ENCODE results near the gene ZNF98.

Gene ZNF98

DNA sequence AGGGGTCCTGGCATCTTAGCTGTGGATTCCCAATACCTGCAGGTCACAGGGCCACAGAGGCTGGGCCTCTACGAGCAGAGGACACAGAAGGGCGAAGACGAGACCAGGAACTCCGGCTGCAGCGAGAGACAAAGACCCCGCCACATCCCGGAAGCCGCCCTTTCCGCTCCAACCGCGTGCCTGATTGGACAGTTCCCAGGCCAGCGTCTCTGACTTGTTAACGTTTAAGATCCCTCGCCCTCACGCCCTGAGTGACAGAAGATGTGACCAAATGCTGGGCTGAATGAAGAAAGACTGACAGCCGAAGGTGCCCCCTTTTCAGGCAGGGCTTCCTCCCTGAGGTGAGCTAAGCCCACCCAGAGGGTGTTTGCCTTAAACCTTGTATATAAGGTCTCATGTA lies at the start of gene ZNF98:
TSS of gene ZNF98 (minus strand) at position 136 of the 400 bp plus-strand sequence. CDS start at position 14, 122 bp downstream.
- no peak for DNase-seq (ENCODE audit: low spot score)

DNA sequence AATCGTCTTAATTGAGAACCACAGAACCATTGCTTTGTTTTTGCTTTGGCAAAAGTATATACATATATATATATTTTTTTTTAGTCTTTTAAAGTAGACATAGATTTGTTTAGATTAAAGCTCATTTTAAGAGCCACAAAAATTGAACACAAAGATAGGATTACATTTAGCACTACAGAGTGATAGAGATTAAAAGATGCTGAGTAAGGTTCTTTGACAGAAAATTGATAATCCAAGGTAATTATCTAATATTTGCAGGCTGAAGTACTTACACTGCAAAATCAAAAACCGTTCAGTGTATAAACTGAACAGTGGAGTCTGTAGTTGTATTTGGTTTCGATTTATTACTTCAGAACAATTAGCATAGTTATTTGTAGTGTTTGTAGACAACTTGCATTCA lies 24.5 kb upstream of the ZNF98 start:
- no peak for DNase-seq (ENCODE audit: low spot score)

DNA sequence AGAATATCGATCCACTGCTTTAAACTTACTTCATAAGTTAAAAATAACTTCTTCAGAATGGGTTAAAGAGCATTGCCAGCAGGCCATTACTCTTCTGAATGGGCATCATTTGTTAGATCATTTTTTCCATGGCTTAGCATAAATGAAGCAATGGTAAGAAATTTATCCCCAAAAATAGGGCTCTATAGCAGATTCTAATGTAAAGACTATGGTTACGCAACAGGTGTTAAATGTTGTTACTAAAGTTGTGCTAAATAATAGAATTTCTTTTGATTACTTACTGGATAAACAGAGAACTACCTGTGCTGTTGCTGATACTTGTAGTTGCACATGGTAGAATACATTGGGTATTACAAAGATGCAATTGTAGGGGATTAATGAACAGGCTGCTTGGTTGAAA lies 15.9 kb upstream of the ZNF98 start:
- DNase-seq (ENCODE audit: low spot score): no peak

DNA sequence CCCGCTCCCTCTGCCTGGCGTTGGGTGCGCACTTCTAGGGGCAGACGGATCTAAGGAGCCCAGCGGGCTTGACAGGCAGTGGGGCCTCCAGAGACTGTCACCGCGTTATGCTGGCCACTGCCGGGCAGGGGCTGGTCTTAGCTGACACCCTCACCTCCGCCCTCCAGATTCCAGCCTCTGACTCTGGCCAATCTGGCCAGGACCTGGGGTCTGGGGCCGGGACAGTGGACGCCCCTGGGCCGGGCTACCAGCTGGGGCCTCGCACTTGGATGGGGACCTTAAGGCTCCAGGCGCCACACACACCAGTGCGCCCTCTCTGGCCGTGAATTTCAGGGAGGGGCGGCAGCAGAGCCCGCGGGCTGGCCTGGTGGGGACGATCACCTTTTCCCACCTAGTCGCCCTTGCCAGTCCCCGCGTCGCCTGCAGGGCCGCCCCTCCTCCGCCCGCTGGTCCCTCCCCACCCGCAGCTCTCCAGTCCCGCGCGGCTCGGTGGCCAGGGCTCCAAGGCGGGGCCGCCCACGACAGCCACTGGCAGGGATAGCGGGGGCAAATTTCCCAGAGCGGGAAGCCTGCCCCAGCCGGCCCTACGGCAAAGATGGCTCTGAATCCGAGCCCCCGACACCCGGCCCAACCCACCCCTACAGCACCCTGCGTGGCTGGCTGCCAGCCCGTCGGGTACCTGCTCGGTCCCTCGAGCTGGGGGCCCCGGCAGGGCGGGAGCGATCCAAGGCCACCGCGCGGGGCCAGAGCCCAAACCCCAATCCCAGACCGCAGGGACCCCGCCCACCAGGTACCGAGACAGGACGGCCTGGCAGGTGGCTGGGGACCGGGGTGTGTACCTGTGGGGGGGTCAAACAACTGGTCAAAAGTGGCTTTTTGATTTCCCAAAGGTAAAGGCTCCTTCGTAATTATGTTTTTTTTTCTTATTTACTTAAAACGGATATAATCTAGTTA lies 6.1 kb upstream of the ZNF98 start:
- no peak for DNase-seq (ENCODE audit: low spot score)

DNA sequence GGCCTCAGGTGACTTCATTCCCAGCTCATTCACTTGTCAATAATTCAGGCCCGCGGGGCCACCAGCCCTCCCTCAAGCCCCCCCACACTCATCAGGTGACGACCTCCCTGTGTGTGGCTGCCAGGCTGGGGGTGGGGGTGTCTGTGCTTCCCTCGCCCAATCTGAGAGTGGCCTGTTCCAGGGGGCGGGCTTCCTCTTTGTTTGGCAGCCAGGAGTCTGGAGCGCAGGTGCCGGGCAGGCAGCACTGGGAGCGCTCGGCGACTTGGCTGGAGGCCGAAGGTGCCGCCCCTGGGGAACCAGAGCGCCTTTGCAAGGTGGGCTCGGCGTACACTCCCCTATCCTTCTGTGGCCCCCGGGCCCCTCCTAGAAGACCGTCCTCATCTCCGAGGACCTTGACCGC lies 5.4 kb upstream of the ZNF98 start:
- no peak for DNase-seq (ENCODE audit: low spot score)

DNA sequence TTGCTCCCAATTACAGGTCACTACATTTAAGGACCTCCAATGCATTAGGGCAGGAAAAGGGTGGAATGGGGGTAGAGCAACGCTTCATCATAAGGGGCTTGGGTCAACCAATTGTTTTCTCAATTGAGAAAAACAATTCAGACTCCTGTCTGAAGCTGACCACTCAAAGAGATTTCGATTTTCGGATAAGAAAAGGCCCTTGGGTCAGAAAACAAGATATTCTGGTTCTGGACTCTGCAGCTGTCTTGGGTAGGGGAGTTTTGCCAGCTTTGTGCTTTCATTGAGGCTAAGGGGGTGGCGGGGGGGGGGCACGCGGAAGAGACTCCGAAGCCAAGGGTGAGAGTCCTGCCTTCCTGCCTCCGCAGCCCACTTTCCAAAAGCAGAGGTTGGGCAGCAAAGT lies 4.8 kb upstream of the ZNF98 start:
- no peak for DNase-seq (ENCODE audit: low spot score)

DNA sequence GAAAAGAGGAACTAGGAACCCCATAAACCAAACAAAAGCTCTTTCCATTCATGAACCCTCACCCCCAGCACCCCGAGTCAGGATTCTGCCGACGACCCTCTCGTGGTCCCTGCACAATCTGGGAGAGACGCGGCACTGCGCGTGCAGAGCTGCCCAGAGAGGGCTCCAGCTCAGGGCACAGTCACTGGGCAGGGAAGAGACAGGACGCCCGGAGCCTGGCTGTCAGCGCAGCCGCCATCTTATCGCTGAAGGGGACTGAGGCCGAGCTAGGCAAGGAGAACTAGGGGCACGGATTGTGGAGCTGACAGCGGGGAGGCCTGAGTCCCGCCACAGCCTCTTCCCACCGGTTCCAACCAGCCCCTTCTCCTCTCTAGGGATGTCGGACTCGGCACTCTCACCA lies 349 bp downstream of the ZNF98 start:
- DNase-seq (ENCODE audit: low spot score): no peak

DNA sequence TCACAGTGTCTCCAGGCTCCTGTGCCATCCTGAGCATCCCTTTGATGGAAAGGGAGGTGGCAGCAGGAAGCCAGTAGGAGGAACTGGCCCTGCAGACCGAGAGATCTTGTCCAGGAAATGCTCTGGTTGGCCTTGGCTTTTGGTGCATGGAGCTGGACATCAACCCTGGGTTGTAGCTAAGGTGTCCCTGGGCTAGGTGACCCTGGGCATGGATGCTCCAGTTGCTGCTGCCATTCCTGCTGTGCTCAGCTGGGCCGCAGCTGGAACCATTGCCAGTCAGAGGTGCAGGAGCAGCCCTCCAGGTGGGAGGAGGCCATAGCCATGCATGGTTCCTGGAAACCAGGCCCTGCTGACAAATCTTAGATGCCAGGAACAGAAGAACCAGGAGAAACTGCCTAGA lies 67.5 kb downstream of the ZNF98 start:
- no peak for DNase-seq (ENCODE audit: low spot score)
